Right lobe of liver (tissue), 4 donors: Measurements from ENCODE around the gene FNDC3B.

ENCODE experiments used
- POLR2A ChIP-seq: fragments of 450-650 bp; IDR thresholded peaks from one replicate; pipeline ENCODE4 v1.6.1; 2017; ENCODE audit warnings: antibody characterized with exemption, mild to moderate bottlenecking
- TF ChIP-seq, protein P1 (sequence below), 4 donors: fragments of 200-600 bp in 3 of 4; fragments of 450-650 bp in 1 of 4; IDR thresholded peaks; one replicate each; pipeline versions ENCODE4 v1.5.1 to v1.8.0; 2016 to 2022; ENCODE audit warnings: antibody characterized with exemption in 4 of 4, mild to moderate bottlenecking in 2 of 4
- donor health status: DM: no; HTN: no; CAD: no.
- donor health status: DM: no; HTN: no; CAD: no.
- donor health status: DM: no; HTN: yes; CAD: no.

DNA sequence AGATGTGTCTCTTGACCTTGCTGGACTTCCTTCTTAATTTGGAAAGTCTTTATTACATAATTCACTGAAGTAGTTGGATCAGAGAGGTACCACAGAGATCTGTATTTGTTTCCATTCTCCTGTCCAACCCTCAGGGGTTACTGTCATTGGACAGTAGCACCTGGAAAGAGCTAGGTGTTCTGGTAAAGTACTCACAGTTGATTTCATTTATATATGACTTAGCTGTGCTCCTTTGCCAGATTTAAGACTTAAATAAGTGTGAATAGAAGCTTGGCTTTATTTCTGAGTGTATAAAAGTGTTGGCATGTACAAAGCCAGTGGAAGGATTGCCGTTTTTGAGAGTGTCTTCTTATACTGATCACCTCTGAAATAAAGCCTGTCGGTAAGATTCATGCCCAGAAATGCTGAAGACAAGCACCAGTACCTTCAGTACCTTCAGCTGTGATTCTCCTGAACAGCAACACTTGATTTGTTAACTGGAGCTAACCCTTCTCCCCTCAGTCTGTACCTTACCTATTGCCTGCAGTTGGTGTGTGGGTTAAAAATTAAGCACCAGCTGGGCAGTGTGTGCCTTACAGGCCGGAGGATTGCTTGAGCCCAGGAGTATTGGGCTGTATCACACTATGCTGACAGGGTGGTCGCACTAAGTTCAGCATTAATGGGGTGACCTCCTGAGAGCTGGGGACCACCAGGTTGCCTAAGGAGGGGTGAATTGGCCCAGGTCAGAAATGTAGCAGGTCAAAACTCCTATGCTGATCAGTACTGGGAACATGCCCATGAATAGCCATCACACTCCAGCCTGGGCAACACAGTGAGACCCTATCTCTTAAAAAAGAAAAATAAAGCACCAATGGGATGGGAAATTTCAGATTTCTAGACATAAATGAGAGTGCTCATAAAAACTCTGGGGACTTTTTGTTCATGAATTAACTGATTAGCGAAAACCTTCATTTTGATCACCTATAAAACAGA is 197.7 kb downstream of the FNDC3B start:
- TF ChIP-seq, protein P1, sequence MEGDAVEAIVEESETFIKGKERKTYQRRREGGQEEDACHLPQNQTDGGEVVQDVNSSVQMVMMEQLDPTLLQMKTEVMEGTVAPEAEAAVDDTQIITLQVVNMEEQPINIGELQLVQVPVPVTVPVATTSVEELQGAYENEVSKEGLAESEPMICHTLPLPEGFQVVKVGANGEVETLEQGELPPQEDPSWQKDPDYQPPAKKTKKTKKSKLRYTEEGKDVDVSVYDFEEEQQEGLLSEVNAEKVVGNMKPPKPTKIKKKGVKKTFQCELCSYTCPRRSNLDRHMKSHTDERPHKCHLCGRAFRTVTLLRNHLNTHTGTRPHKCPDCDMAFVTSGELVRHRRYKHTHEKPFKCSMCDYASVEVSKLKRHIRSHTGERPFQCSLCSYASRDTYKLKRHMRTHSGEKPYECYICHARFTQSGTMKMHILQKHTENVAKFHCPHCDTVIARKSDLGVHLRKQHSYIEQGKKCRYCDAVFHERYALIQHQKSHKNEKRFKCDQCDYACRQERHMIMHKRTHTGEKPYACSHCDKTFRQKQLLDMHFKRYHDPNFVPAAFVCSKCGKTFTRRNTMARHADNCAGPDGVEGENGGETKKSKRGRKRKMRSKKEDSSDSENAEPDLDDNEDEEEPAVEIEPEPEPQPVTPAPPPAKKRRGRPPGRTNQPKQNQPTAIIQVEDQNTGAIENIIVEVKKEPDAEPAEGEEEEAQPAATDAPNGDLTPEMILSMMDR (IDR thresholded peaks at IDR 0.05): no peak
- no peak for TF ChIP-seq POLR2A
